ENCODE results near the gene NEURL3. TPM values are rescaled to one million over a fixed set of nuclear protein-coding genes. Genes with fewer than 3 reads are reported as not detected.

NEURL3 gene
- total and polyA plus RNA-seq, 2 of the 8 experiments (the other 6 are each of a cell fraction or from before 2014, with no cell fraction given) = not detected

- H3K27me3 ChIP-seq (replicated peaks in 1 of 4; ENCODE audit: control insufficient read depth in 3 of 4, extremely low read depth in 1 of 4, insufficient read depth in 3 of 4, low read length in 3 of 4) = peaks cover 0 to 28% (median 22%) of the 10 kb centered on the region in 4 experiments; a peak in 6 of 7 replicates
- H2BK120ac ChIP-seq (replicated peaks; ENCODE audit: low read depth, low read length) = no peak overlapping the region
- no peak overlapping the region for H2BK15ac ChIP-seq (ENCODE audit: low read length)
- no peak overlapping the region for H2BK12ac ChIP-seq (ENCODE audit: low read depth, low read length)
- no peak overlapping the region for H2AK5ac ChIP-seq (ENCODE audit: low read depth, low read length)
- no peak overlapping the region for H2BK5ac ChIP-seq (ENCODE audit: low read depth, low read length)
- no peaks in the 10 kb centered on the region for H3K79me1 ChIP-seq (ENCODE audit: low read depth, low read length)
- no peaks in the 10 kb centered on the region for H3K9me3 ChIP-seq (ENCODE audit: insufficient read depth in 2 of 2, low read depth in 1 of 2, low read length in 1 of 2)
- no peak overlapping the region for H3K4ac ChIP-seq (replicated peaks; ENCODE audit: insufficient read length, low read depth, low read length)
- DNase-seq (ENCODE audit: low read depth in 1 of 2, low spot score in 2 of 2) (no peak), FAIRE-seq (no peak)
- 90% methylated on average over 16 of the region's 16 CpGs; no CpG with 5 or more reads in 1 of the 2 experiments for WGBS, 2 experiments (ENCODE audit: extremely low coverage in 1 of 2, insufficient coverage in 1 of 2, insufficient read length in 1 of 2, insufficient replicate concordance in 2 of 2, low coverage in 1 of 2, low lambda C conversion rate in 2 of 2, missing lambda C conversion rate in 1 of 2)
- no peak overlapping the region for H4K5ac ChIP-seq (ENCODE audit: insufficient read length, low read depth, low read length)
- H3K18ac ChIP-seq (ENCODE audit: extremely low read depth, low read length) = no peak overlapping the region
- no peak overlapping the region for H3K27ac ChIP-seq (ENCODE audit: low read depth, low read length)
- no peaks in the 10 kb centered on the region for H4K20me1 ChIP-seq (replicated peaks in 1 of 2; ENCODE audit: control insufficient read depth in 1 of 2, insufficient read depth in 2 of 2, low read length in 2 of 2)
- H3K23ac ChIP-seq (ENCODE audit: insufficient read length) = no peak overlapping the region
- H3K36me3 ChIP-seq (ENCODE audit: control insufficient read depth in 2 of 4, insufficient read depth in 4 of 4, low read length in 3 of 4) = no peaks in the 10 kb centered on the region
- H3K4me1 ChIP-seq (replicated peaks in 1 of 4; ENCODE audit: control insufficient read depth in 3 of 4, insufficient read depth in 4 of 4, low read length in 3 of 4) = peaks cover 2 to 4% (median 3%) of the 10 kb centered on the region in 4 experiments
- no peaks in the 10 kb centered on the region for H3K79me2 ChIP-seq (ENCODE audit: control insufficient read depth in 1 of 2, insufficient read depth in 2 of 2, low read length in 2 of 2)
- CTCF ChIA-PET (ENCODE audit: partially characterized antibody) = interaction anchor here (0.6 to 18.5 kb wide), 12 partner anchors 9 to 191 kb away, joined by 3 to 361 read pairs (median 4); no protein-coding TSS in a partner anchor
- no peak overlapping the region for H3K9ac ChIP-seq (replicated peaks in 1 of 4; ENCODE audit: extremely low read depth in 1 of 4, low read depth in 3 of 4, low read length in 3 of 4)
- no peak overlapping the region for H2AFZ ChIP-seq (ENCODE audit: low read length)
- H3K4me3 ChIP-seq (ENCODE audit: extremely low read depth in 1 of 4, insufficient read depth in 2 of 4, low read depth in 3 of 4, low read length in 4 of 4) = no peak overlapping the region
- no peak overlapping the region for H3K56ac ChIP-seq (replicated peaks; ENCODE audit: insufficient read length, low read depth, low read length)
- no peak overlapping the region for H4K91ac ChIP-seq (replicated peaks; ENCODE audit: insufficient read length, low read length)
- H3K4me2 ChIP-seq (ENCODE audit: insufficient read depth in 1 of 2, low read depth in 2 of 2, low read length in 2 of 2) = no peak overlapping the region; a peak in 1 of 4 replicates
- H2BK20ac ChIP-seq (ENCODE audit: low read length) = no peak overlapping the region
- no peak overlapping the region for H3K14ac ChIP-seq (ENCODE audit: insufficient read length)
- H3K23me2 ChIP-seq (ENCODE audit: low read depth, low read length) = peaks cover 8% of the 10 kb centered on the region; the same call in 1 of the 2 replicates
- POLR2A ChIA-PET (ENCODE audit: partially characterized antibody) = interaction anchor here (0.6 kb wide), 1 partner anchor 283 kb away, joined by 3 read pairs; no protein-coding TSS in a partner anchor
- H4K8ac ChIP-seq (ENCODE audit: extremely low read depth, insufficient read depth, low read length) = no peak overlapping the region; the same call in 1 of the 2 replicates
- TF ChIP-seq KDM4A (IDR thresholded peaks at IDR 0.05; ENCODE audit: low read depth, low read length, severe bottlenecking) = no peak
- no peak for TF ChIP-seq CTBP2 (IDR thresholded peaks at IDR 0.05; ENCODE audit: borderline replicate concordance, insufficient read depth, insufficient read length, low read length)
- TF ChIP-seq GABPA (IDR thresholded peaks at IDR 0.05; ENCODE audit: borderline replicate concordance, insufficient read depth, low read length) = no peak
- no peak for TF ChIP-seq CEBPB (IDR thresholded peaks at IDR 0.05; ENCODE audit: low read depth, low read length)
- TF ChIP-seq CBX8 (IDR thresholded peaks at IDR 0.05; ENCODE audit: borderline replicate concordance, low read depth, low read length) = no peak
- TF ChIP-seq SAP30 (IDR thresholded peaks at IDR 0.05; ENCODE audit: insufficient read depth, insufficient replicate concordance, low read length) = no peak
- TF ChIP-seq CTCF (IDR thresholded peaks at IDR 0.05; ENCODE audit: control extremely low read depth in 1 of 3, insufficient read depth in 1 of 3, low read depth in 1 of 3, low read length in 3 of 3) = no peak
These were observed 25.6 kb upstream of the NEURL3 start for GRCh38 chr2:96530474-96531357.

All from H1 (cell line).